ENCODE measurements around the gene FUCA1. TPM values are rescaled to one million over a fixed set of nuclear protein-coding genes. Genes with fewer than 3 reads are reported as not detected.

Gene FUCA1
- total RNA-seq, 2 donors from 2014 or later, result 9.7 to 14.0 TPM

DNA sequence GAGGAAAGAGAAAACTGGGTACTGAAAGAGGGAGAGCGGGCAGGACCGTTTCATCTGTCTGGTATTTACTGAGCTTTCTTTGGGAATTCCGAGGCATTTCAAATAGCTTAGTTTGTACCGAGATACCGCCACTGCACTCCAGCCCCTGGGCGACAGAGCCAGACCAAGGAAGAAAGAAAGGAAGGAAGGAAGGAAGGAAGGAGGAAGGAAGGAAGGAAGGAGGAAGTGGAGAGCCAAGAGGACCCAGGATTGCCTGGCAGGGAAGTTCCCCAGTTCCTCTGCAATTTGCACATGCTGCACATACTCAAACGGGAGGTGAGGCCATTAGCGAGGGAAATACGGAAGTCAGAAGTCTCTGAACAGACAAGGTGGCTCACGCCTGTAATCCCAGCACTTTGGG, 961 bp upstream of the FUCA1 start:
- Mint-ChIP-seq H3K4me3 (no peak overlapping the region), H3K27me3 (ENCODE audit: insufficient read depth) (peaks cover 38% of the 10 kb centered on the region), H3K27ac (no peak overlapping the region), H3K36me3 (ENCODE audit: low read depth) (peaks cover 6% of the 10 kb centered on the region), H3K9me3 (no peaks in the 10 kb centered on the region), H3K4me1 (peaks cover 10% of the 10 kb centered on the region)
- H3K4me1 ChIP-seq (ENCODE audit: control insufficient read depth, insufficient read depth, low read length), result no peaks in the 10 kb centered on the region
- no peaks in the 10 kb centered on the region for H3K9me3 ChIP-seq (ENCODE audit: control insufficient read depth, low read length)
- no peaks in the 10 kb centered on the region for H3K36me3 ChIP-seq (ENCODE audit: control insufficient read depth, insufficient read depth, low read length)
- TF ChIP-seq, protein P1, sequence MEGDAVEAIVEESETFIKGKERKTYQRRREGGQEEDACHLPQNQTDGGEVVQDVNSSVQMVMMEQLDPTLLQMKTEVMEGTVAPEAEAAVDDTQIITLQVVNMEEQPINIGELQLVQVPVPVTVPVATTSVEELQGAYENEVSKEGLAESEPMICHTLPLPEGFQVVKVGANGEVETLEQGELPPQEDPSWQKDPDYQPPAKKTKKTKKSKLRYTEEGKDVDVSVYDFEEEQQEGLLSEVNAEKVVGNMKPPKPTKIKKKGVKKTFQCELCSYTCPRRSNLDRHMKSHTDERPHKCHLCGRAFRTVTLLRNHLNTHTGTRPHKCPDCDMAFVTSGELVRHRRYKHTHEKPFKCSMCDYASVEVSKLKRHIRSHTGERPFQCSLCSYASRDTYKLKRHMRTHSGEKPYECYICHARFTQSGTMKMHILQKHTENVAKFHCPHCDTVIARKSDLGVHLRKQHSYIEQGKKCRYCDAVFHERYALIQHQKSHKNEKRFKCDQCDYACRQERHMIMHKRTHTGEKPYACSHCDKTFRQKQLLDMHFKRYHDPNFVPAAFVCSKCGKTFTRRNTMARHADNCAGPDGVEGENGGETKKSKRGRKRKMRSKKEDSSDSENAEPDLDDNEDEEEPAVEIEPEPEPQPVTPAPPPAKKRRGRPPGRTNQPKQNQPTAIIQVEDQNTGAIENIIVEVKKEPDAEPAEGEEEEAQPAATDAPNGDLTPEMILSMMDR (conservative IDR thresholded peaks at IDR 0.05), result no peak
- 76 to 93% methylated on average over 7 to 10 of the region's 10 CpGs for WGBS, 2 experiments (ENCODE audit: insufficient coverage in 1 of 2, insufficient read length in 1 of 2)
- no peak overlapping the region for H3K9ac ChIP-seq (ENCODE audit: extremely low read depth, low read length, poor library complexity, severe bottlenecking)
- peaks cover 28% of the 10 kb centered on the region for H3K27me3 ChIP-seq (ENCODE audit: control insufficient read depth, insufficient read depth, low read length, poor library complexity, severe bottlenecking)
- no peak overlapping the region for H3K27ac ChIP-seq (ENCODE audit: low read depth, low read length)
- no peak overlapping the region for H3K4me3 ChIP-seq (ENCODE audit: low read length)
- no peak for DNase-seq

DNA sequence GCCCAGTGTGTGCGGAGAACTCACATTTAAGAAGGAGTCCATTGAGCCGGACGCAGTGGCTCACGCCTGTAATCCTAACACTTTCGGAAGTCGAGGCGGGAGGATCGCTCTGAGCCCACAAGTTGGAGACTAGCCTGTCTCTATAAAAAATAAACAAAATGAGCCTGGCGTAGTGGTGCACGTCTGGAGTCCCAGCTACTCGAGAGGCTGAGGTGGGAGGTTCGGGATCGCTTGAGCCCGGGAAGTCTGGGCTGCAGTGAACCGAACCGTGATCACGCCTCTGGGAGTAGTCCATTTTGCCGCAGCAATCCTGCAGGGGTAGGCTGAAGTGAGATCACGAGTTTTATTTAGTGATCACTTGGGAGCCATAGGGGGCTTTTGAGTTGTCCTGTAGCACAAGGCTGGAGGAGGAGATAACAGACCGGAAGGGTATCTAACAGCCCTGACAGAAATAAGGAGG, 497 bp upstream of the FUCA1 start:
- WGBS, 2 experiments (ENCODE audit: insufficient coverage in 1 of 2, insufficient read length in 1 of 2), result 59 to 62% methylated on average over 18 to 20 of the region's 20 CpGs
- no peak overlapping the region for H3K27ac ChIP-seq (ENCODE audit: low read depth, low read length)

DNA sequence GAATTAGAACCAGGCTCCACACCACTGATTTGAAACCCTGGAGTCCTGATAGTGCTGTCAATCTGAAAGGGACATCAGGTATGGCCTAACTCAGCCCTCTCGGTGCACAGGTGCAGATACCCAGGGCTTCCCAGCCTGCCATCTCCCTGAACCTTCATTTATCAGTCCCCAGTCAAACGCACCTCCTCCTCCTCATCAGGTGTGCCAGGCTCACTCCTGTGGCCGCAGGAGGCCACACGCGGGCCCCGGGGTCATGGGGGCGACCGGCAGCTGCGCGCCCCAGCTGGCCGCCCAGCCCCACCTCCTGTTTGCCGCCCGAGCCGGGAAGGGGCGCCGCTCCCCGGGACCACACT, 572 bp downstream of the FUCA1 start:
- Histone ChIP-seq H3K4me3 (ENCODE audit: low read length) (peak overlapping the region; percentile 81), H3K9me3 (ENCODE audit: control insufficient read depth, low read length) (no peaks in the 10 kb centered on the region), H3K27me3 (ENCODE audit: control insufficient read depth, insufficient read depth, low read length, poor library complexity, severe bottlenecking) (peaks cover 28% of the 10 kb centered on the region), H3K9ac (ENCODE audit: extremely low read depth, low read length, poor library complexity, severe bottlenecking) (peak overlapping the region; percentile 11), H3K4me1 (ENCODE audit: control insufficient read depth, insufficient read depth, low read length) (no peaks in the 10 kb centered on the region), H3K27ac (ENCODE audit: low read depth, low read length) (no peak overlapping the region), H3K36me3 (ENCODE audit: control insufficient read depth, insufficient read depth, low read length) (no peaks in the 10 kb centered on the region)
- H3K36me3 Mint-ChIP-seq (ENCODE audit: low read depth), result peaks cover 9% of the 10 kb centered on the region
- DNase-seq, result peak; percentile 63
- WGBS, 2 experiments (ENCODE audit: insufficient coverage in 1 of 2, insufficient read length in 1 of 2), result 0 to 5% methylated on average over 4 to 17 of the region's 17 CpGs
- TF ChIP-seq, protein P1 (conservative IDR thresholded peaks at IDR 0.05), result no peak
- H3K27ac Mint-ChIP-seq, result no peak overlapping the region
- peak overlapping the region; percentile 66 for H3K4me3 Mint-ChIP-seq
- no peaks in the 10 kb centered on the region for H3K9me3 Mint-ChIP-seq
- peaks cover 10% of the 10 kb centered on the region for H3K4me1 Mint-ChIP-seq
- peaks cover 38% of the 10 kb centered on the region for H3K27me3 Mint-ChIP-seq (ENCODE audit: insufficient read depth)

More for the DNA sequence above, 497 bp upstream of the FUCA1 start:
- no peaks in the 10 kb centered on the region for H3K36me3 ChIP-seq (ENCODE audit: control insufficient read depth, insufficient read depth, low read length)
- peaks cover 28% of the 10 kb centered on the region for H3K27me3 ChIP-seq (ENCODE audit: control insufficient read depth, insufficient read depth, low read length, poor library complexity, severe bottlenecking)
- no peak overlapping the region for H3K9ac ChIP-seq (ENCODE audit: extremely low read depth, low read length, poor library complexity, severe bottlenecking)
- H3K27me3 Mint-ChIP-seq (ENCODE audit: insufficient read depth), result peaks cover 38% of the 10 kb centered on the region
- H3K9me3 Mint-ChIP-seq, result no peaks in the 10 kb centered on the region
- H3K36me3 Mint-ChIP-seq (ENCODE audit: low read depth), result peaks cover 6% of the 10 kb centered on the region
- no peaks in the 10 kb centered on the region for H3K9me3 ChIP-seq (ENCODE audit: control insufficient read depth, low read length)
- no peak for DNase-seq
- TF ChIP-seq, protein P1 (conservative IDR thresholded peaks at IDR 0.05), result peak; percentile 25
- H3K4me3 Mint-ChIP-seq, result peak overlapping the region; percentile 66
- peaks cover 10% of the 10 kb centered on the region for H3K4me1 Mint-ChIP-seq
- H3K4me3 ChIP-seq (ENCODE audit: low read length), result no peak overlapping the region
- H3K4me1 ChIP-seq (ENCODE audit: control insufficient read depth, insufficient read depth, low read length), result no peaks in the 10 kb centered on the region
- H3K27ac Mint-ChIP-seq, result no peak overlapping the region

Data from endodermal cell (in vitro differentiated cells).